Keratinocyte (primary cell): ENCODE results near the gene KRTAP10-12.

Experiments used
- CTCF ChIP-seq, 3 experiments: IDR thresholded peaks in 1 of 3; conservative IDR thresholded peaks in 1 of 3; optimal IDR thresholded peaks in 1 of 3; 2 replicates in 2 of 3; 3 replicates in 1 of 3; pipeline versions ENCODE3 to v1.5.1; 2011; ENCODE audit warnings: low read length in 3 of 3, mild to moderate bottlenecking in 3 of 3, moderate library complexity in 2 of 3, control low read depth in 1 of 3, inconsistent platforms in 1 of 3; ENCODE audit not compliant: insufficient read depth in 2 of 3; ENCODE audit errors: extremely low read depth in 1 of 3
- EZH2 ChIP-seq: IDR thresholded peaks from one replicate; pipeline ENCODE4 v1.6.1; 2012; ENCODE audit warnings: inconsistent platforms, mild to moderate bottlenecking, low read length, moderate library complexity

- TF ChIP-seq CTCF (optimal IDR thresholded peaks at IDR 0.05 in 1 of 3, IDR thresholded peaks at IDR 0.05 in 1 of 3, conservative IDR thresholded peaks at IDR 0.05 in 1 of 3; ENCODE audit: extremely low read depth in 1 of 3, insufficient read depth in 2 of 3, low read length in 3 of 3), result no peak
- no peak for TF ChIP-seq EZH2
Measured at GRCh38 chr21:44650265-44650972, 46.6 kb upstream of the KRTAP10-12 start.
